ENCODE measurements around the gene ANAPC5. TPM values are rescaled to one million over a fixed set of nuclear protein-coding genes. Genes with fewer than 3 reads are reported as not detected.

The ANAPC5 gene
- total RNA-seq, 2 donors from 2014 or later, result 95.5 to 125 TPM

DNA sequence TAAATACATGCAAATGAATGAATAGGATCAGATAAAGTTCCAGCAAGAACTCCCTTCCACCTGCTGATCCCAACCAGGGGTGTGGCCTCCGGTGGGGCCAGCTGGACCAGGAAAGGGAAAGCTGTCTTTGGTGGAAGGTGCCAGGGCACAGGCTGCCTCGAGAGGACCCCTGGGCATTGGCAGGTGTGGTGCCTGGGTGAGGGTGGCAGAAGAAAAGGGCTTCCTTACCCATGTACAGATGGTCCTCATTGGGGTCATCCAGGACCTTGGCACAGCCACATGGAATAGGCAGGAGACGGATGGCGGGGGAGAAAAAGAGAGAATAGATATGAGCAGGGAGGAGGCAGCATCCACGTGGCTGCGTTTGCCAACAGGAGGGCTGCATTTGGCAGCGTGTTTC lies 92.1 kb downstream of the ANAPC5 start:
- Mint-ChIP-seq H3K9me3 (no peaks in the 10 kb centered on the region), H3K36me3 (peaks cover 8 to 14% of the 10 kb centered on the region in 2 donors), H3K27ac (peak overlapping the region in 1 of 2 donors; percentile 75)
- no peak for DNase-seq (ENCODE audit: low spot score in 2 of 2)
- no peak for ATAC-seq

DNA sequence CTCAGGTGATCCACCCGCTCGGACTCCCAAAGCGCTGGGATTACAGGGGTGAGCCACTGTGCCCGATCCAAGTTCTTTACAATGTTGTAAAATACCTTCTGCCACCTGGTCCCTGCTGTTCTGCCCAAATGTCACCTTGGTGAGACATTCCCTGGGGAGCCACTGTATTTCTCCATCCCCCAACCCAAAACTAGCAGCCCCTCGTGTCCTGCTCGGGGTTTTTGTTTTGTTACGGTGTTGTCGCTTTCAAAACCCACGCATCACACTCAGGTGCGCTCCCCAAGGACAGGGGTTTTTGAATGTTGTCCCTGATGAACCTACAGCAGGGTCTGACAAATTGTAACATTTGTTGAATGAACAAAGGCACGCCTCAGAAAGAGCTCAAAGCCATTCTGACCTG lies 93.1 kb downstream of the ANAPC5 start:
- no peaks in the 10 kb centered on the region for H3K9me3 Mint-ChIP-seq
- H3K36me3 Mint-ChIP-seq, result peaks cover 15 to 23% of the 10 kb centered on the region in 2 donors
- no peak for ATAC-seq
- no peak for DNase-seq (ENCODE audit: low spot score in 2 of 2)
- peak overlapping the region in 1 of 2 donors; percentile 82 for H3K27ac Mint-ChIP-seq

Other genes with a start within 250 kb of the ANAPC5 start
- gene P2RX7, start 219.5 kb downstream of the ANAPC5 start, total RNA-seq, result 1 to 10 TPM; 1.2 to 7.3 TPM
- 10 to 100 TPM; 15.5 to 17.9 TPM for gene P2RX4, start 142.3 kb downstream of the ANAPC5 start, total RNA-seq
- 10 to 100 TPM; 15.0 to 27.7 TPM for gene CAMKK2, start 55.7 kb downstream of the ANAPC5 start, total RNA-seq
- 10 to 100 TPM; 55.1 to 83.0 TPM for gene RNF34, start 47.7 kb upstream of the ANAPC5 start, total RNA-seq
- gene KDM2B, start 228.6 kb upstream of the ANAPC5 start, total RNA-seq, result 10 to 100 TPM; 28.9 to 66.8 TPM

Measured in activated naive CD4-positive, alpha-beta T cell treated with anti-CD3 and anti-CD28 coated beads, Interleukin-2, amount 50 U/mL, for 72 hours (primary cell).